Measurements from ENCODE around the gene YWHAE.
"Not testable (repeated sequence)": the region's sequence is repeated elsewhere in the genome, so short reads cannot be mapped to it uniquely, and the experiment has no call there.

Gene YWHAE

DNA sequence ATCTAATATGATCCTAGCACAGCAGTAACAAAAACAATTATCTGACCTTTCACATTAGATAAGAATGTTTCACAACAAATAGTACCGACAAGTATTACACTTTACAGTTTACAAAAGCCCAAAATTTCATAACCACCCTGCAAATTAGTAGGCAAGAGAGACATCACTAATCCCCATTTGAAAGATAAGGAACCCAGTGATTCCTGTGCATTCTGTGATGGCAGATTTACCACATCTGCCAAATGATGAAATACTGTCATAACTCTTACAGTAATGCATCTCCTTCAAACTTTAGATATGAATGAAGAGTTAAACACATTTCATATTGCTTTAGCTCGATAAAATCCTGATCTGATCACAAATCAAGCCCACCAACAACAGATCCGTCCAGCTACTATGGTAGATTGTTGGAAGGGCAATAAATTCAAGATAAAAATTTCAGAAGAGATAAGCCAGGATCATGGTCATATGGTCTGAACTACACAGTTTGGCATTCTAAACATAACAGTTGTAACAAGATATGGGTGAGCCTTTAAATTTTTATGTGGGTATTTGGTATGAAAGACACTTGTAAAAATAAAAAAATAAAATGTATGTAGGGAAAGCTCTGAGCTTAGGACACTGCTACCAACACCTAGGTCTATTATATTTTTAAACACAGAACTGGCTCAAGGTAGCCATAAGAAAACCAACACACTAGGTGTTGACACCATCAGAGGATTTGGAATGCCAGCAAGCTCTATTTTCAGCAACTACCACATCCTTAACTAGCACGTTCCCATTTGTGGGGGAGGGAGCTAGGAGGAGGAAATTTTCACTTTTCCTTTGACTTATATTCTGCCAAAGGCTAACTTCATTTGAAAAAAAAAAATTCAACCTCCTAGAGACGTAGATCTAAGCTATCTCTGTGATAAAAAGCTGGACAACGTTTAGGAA, 9.3 kb downstream of the YWHAE start:
- Histone ChIP-seq H3K9me3 (no peaks in the 10 kb centered on the region), H3K36me3 (peaks cover 65% of the 10 kb centered on the region), H4K20me1 (peaks cover 100% of the 10 kb centered on the region), H3K4me2 (peak overlapping the region; percentile 27), H3K27me3 (no peaks in the 10 kb centered on the region), H3K4me1 (peaks cover 73% of the 10 kb centered on the region), H3K4me3 (no peak overlapping the region), H3K27ac (no peak overlapping the region), H3K9ac (no peak overlapping the region)
- no peak for TF ChIP-seq Cebpa-rat (IDR thresholded peaks at IDR 0.05)

DNA sequence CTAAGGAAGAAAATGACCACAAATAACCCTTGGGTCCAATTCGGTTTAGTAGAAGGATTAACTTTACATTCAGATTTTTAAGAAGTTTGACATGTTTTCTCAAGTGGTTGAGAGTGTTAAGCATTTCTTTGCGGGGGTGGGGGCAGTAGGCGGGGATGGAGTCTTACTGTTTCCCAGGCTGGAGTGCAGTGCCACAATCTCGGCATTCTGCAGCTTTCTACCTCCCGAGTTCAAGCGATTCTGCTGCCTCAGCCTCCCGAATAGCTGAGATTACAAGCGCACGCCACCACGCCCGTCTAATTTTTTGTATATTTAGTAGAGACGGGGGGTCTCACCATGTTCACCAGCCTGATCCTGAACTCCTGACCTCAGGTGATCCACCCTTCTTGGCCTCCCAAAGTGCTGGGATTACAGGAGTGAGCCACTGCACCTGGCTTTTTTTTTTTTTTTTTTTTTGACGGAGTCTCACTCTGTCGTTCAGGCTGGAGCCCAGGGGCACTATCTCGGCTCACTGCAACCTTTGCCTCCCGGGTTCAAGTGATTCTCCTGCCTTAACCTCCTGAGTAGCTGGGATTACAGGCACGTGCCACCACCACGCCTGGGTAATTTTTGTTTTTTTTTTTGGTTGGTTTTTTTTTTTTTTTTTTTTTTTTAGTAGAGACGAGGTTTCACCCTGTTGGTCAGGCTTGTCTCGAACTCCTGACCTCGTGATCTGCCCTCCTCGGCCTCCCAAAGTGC, 12.4 kb downstream of the YWHAE start:
- not testable (repeated sequence) for H3K27ac ChIP-seq, H3K27me3 ChIP-seq, H3K9me3 ChIP-seq, H3K4me2 ChIP-seq, H3K9ac ChIP-seq, H3K4me3 ChIP-seq
- Histone ChIP-seq H4K20me1 (peaks cover 100% of the 10 kb centered on the region), H3K4me1 (peaks cover 64% of the 10 kb centered on the region), H3K36me3 (peaks cover 69% of the 10 kb centered on the region)

DNA sequence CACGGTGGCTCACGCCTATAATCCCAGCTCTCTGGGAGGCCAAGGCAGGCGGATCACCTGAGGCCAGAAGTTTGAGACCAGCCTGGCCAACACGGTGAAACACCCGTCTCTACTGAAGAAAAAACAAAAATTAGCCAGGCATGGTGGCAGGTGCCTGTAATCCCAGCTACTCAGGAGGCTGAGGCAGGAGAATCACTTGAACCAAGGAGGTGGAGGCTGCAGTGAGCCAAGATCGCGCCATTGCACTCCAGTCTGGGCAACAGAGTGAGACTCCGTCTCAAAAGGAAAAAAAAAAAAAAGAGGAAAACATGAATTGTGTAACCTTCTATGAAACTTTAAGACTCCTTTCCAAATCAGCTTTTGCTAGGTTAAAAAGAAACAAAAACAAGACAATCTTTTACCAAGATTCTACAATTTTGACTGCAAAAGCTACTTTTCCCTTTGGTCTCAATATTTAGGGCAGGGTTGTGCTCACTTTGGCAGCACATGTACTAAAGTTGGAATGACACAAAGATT, 13.3 kb downstream of the YWHAE start:
- not testable (repeated sequence) for H3K27me3 ChIP-seq, H3K9ac ChIP-seq, H3K9me3 ChIP-seq, H3K27ac ChIP-seq, H3K4me3 ChIP-seq, H3K4me2 ChIP-seq
- Histone ChIP-seq H3K36me3 (peaks cover 64% of the 10 kb centered on the region), H4K20me1 (peaks cover 100% of the 10 kb centered on the region), H3K4me1 (peaks cover 56% of the 10 kb centered on the region)

DNA sequence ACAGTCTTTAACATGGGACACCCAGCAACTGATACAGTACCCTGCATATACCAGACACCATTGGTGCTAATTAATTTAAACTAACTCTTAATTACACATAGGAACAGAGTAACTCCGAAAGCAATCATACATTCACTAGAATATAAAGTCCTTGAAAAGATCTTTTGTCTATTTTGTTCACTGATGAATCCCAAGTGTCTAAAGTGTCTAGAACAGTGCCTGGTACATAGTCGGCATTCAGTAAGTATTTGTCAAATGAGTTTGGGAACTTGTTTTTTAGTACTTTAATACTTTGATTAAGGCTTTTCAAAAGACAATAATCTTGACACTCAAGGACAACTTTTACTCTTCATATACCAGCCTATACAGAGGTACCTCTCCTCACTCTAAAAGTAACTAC, 13.8 kb downstream of the YWHAE start:
- Histone ChIP-seq H3K27me3 (no peaks in the 10 kb centered on the region), H3K27ac (no peak overlapping the region), H3K4me3 (no peak overlapping the region), H3K4me1 (peaks cover 56% of the 10 kb centered on the region), H3K9ac (no peak overlapping the region), H3K36me3 (peaks cover 59% of the 10 kb centered on the region), H3K4me2 (no peak overlapping the region), H4K20me1 (peaks cover 100% of the 10 kb centered on the region), H3K9me3 (no peaks in the 10 kb centered on the region)
- no peak for TF ChIP-seq Cebpa-rat (IDR thresholded peaks at IDR 0.05)

DNA sequence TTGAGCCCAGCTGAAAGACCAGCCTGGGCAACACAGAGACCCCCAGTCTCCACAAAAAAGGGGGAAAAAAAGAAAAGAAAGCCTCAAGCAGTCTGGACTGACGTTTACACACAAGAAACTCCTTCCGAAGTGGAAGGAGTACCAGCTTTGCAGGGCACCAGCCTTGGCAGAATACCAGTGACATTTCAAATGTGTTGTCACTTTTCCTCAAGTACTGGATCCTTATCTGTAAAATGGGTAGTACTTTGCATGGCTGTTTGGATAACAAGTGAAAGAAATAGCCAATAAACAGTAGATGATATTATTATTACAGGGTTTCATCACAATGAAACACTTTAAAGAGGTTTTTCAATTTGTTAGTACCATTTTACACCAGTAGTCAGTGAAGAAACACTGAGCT, 14.2 kb downstream of the YWHAE start:
- H4K20me1 ChIP-seq, result peaks cover 100% of the 10 kb centered on the region
- H3K9ac ChIP-seq, result no peak overlapping the region; the same call in 1 of the 2 replicates
- no peak for TF ChIP-seq Cebpa-rat (IDR thresholded peaks at IDR 0.05)
- no peak overlapping the region for H3K27ac ChIP-seq
- H3K36me3 ChIP-seq, result peaks cover 63% of the 10 kb centered on the region
- no peaks in the 10 kb centered on the region for H3K9me3 ChIP-seq
- no peak overlapping the region for H3K4me3 ChIP-seq
- no peaks in the 10 kb centered on the region for H3K27me3 ChIP-seq
- peak overlapping the region; percentile 28 for H3K4me2 ChIP-seq
- peaks cover 56% of the 10 kb centered on the region for H3K4me1 ChIP-seq

DNA sequence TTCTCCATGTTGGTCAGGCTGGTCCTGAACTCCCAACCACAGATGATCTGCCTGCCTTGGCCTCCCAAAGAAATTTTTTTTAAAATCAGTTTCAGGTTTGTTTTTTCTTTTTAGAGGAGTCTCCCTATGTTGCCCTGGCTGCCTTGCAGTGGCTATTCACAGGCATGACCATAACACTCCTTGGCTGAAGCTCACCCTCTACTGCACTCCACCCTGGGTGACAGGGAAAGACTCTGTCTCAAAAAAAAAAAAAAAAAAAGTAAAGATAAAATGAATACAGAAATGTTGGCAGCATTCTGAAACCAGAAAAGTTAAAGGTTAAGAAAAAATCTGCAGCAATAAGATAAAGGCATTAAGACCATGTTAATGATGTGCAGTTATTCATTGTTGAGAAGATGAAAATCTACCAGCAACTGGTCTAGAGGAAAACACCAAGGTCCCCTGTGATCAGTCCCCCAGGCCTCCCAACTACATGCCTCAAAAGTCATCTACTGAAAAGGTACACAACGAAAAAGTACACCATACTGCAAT, 15.1 kb downstream of the YWHAE start:
- H4K20me1 ChIP-seq, result peaks cover 100% of the 10 kb centered on the region
- H3K9me3 ChIP-seq, result no peaks in the 10 kb centered on the region
- no peak overlapping the region for H3K4me3 ChIP-seq
- H3K27ac ChIP-seq, result no peak overlapping the region
- peaks cover 69% of the 10 kb centered on the region for H3K36me3 ChIP-seq
- no peaks in the 10 kb centered on the region for H3K27me3 ChIP-seq
- peaks cover 57% of the 10 kb centered on the region for H3K4me1 ChIP-seq
- no peak for TF ChIP-seq Cebpa-rat (IDR thresholded peaks at IDR 0.05)
- H3K4me2 ChIP-seq, result peak overlapping the region; percentile 28; the same call in 1 of the 2 replicates
- H3K9ac ChIP-seq, result no peak overlapping the region

DNA sequence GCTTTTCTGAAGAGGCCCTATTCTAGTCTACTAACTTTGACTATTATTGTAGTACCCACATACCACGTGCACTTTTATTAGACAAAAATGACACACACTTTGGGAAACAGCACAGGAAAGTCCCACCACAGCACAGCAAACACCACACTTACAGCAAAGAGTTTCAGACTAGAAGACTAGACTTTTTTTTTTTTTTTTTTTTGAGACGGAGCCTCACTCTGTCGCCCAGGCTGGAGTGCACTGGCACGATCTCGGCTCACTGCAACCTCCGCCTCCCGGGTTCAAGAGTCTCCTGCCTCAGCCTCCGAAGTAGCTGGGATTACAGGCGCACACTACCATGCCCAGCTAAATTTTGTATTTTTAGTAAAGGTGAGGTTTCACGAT, 20.1 kb downstream of the YWHAE start:
- Histone ChIP-seq H3K36me3 (peaks cover 83% of the 10 kb centered on the region), H3K4me3 (no peak overlapping the region), H3K9ac (no peak overlapping the region), H4K20me1 (peaks cover 100% of the 10 kb centered on the region), H3K9me3 (no peaks in the 10 kb centered on the region), H3K4me2 (no peak overlapping the region; the same call in 1 of the 2 replicates), H3K27me3 (no peaks in the 10 kb centered on the region), H3K4me1 (peaks cover 75% of the 10 kb centered on the region), H3K27ac (no peak overlapping the region)
- TF ChIP-seq Cebpa-rat (IDR thresholded peaks at IDR 0.05), result no peak

DNA sequence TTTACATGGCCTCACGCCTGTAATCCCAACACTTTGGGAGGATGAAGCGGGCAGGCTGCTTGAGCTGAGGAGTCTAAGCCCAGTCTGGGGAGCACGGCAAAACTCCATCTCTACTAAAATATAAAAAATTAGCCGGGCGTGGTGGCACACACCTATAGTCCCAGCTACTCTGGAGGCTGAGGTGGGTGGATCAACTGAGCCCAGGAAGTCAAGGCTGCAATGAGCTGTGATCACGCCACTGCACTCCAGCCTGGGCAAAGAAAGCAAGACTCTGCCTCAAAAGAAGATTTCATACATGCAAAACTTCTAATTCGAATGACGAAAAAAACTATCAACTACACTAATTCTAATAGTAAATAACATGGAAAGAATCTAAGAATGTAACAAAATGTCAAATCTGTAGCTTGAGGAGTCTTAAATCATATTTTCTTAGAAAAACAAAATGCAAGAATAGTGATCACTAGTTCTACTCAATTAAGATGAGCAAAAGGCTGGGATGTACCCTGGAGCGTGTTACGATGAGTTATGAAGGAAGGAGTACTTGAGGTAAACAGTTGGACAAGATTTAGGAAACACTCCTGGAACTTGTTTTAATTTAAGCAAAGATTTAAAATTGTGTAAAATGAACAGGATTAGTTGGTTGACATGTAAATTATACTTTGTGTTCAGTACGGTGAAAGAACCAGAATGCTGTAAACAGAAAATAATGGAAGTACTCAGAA, 20.7 kb downstream of the YWHAE start:
- no peak overlapping the region for H3K4me2 ChIP-seq
- no peak for TF ChIP-seq Cebpa-rat (IDR thresholded peaks at IDR 0.05)
- H3K27me3 ChIP-seq, result no peaks in the 10 kb centered on the region
- H3K36me3 ChIP-seq, result peaks cover 83% of the 10 kb centered on the region
- H3K4me3 ChIP-seq, result no peak overlapping the region
- H3K9ac ChIP-seq, result no peak overlapping the region
- H4K20me1 ChIP-seq, result peaks cover 100% of the 10 kb centered on the region
- no peaks in the 10 kb centered on the region for H3K9me3 ChIP-seq
- peaks cover 74% of the 10 kb centered on the region for H3K4me1 ChIP-seq
- no peak overlapping the region for H3K27ac ChIP-seq

DNA sequence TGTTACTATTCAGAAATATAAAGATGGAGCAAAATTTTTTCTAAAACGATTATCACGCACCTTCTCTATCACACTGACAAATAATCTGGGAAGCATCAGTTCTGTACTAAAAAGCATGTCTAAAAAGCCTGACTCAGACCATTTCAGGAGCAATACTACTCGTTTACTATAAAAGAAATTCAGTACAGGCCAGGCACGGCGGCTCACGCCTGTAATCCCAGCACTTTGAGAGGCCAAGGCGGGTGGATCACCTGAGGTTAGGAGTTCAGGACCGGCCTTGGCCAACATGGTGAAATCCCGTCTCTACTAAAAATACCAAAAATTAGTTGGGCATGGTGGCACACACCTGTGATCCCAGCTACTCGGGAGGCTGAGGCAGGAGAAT, 21.6 kb downstream of the YWHAE start:
- H3K27ac ChIP-seq, H3K9ac ChIP-seq, H3K9me3 ChIP-seq, H3K4me3 ChIP-seq, H3K27me3 ChIP-seq, H3K4me2 ChIP-seq: not testable (repeated sequence)
- H3K4me1 ChIP-seq, result peaks cover 71% of the 10 kb centered on the region
- peaks cover 83% of the 10 kb centered on the region for H3K36me3 ChIP-seq
- peaks cover 100% of the 10 kb centered on the region for H4K20me1 ChIP-seq
